GM18517 (cell line): ENCODE data around the gene HSFX1.
"Not testable (repeated sequence)": the region's sequence is repeated elsewhere in the genome, so short reads cannot be mapped to it uniquely, and the experiment has no call there.

ENCODE experiments used
- ATAC-seq: cut with Tn5 transposase; IDR thresholded peaks from one replicate; pipeline ENCODE4 v1.9.1; 2021; ENCODE audit warnings: mild to moderate bottlenecking, moderate library complexity; ENCODE audit not compliant: unreplicated experiment

The HSFX1 gene

DNA sequence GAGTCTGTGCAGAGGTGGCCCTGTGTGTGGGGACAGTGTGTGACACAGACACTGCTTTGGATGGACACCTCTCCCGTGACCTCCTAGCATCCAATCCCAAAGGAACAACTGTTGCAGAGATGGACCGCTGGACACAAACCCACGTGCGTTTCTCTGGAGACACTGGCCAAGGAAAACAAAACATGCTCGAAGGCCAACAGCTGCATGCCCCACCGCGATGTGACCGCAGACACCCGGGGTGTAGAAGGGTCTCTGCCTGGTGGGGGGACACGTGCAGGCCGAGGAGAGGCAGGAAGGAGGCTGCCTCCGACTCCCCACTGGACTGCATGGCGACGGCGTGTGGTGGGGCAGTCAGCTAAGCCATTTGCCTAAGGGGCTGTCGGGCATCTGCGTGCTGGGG is at the start of gene HSFX1:
Gene HSFX1 (plus strand): TSS at position 301 of the 400 bp plus-strand sequence. CDS start 614 bp downstream, outside the sequence.
- ATAC-seq, result not testable (repeated sequence)

DNA sequence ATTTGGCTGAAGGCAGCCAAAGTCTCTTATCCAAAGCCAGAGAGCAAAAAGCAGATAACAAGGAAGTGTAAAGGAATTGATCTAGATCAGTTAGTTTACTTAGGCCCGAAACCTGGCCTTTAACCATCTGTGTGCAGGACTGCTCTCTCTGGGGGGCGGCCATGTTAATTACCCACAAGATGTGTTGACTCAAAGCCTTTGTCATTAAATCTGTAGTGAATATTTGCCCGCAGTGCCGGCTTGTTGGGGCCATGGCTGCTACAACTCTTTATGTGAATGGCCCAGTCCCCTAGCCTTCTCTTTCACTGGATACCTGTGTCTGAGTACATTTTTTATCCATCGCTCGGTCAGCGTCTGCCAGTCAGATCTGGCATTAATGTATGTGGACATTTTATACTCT is 46.6 kb upstream of the HSFX1 start:
- not testable (repeated sequence) for ATAC-seq

- ATAC-seq, result not testable (repeated sequence)
Observed at GRCh38 chrX:149742269-149742668, 31.6 kb upstream of the HSFX1 start.

DNA sequence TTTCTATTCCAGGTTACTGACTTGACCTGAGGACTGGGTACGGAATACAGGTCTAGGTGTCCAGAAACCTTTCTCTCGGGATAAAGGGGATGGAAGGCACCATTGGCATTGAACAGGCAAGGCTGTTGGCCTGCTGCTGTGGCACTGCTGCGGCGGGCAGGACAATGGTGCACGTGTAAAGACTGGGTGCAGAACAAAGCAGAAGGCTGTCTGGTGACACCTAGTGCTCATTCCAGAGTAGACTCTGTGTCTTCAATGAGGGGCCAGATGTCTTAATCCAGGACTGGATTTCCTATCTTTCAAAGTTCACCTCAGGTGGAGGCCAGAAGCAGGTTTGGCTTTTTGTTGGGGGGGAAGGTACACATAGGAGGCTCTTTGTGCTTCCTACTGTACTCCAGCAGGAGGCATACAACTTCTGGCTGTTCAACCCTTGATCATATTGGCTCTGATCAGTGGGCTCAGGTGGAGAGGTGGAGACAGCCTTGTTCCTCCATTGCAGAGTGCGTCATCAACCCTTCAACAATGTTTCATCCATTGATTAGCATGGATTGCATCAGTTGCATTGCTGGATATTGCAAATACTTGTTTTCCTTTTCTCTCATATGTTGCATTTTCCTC is 27.4 kb upstream of the HSFX1 start:
- not testable (repeated sequence) for ATAC-seq

DNA sequence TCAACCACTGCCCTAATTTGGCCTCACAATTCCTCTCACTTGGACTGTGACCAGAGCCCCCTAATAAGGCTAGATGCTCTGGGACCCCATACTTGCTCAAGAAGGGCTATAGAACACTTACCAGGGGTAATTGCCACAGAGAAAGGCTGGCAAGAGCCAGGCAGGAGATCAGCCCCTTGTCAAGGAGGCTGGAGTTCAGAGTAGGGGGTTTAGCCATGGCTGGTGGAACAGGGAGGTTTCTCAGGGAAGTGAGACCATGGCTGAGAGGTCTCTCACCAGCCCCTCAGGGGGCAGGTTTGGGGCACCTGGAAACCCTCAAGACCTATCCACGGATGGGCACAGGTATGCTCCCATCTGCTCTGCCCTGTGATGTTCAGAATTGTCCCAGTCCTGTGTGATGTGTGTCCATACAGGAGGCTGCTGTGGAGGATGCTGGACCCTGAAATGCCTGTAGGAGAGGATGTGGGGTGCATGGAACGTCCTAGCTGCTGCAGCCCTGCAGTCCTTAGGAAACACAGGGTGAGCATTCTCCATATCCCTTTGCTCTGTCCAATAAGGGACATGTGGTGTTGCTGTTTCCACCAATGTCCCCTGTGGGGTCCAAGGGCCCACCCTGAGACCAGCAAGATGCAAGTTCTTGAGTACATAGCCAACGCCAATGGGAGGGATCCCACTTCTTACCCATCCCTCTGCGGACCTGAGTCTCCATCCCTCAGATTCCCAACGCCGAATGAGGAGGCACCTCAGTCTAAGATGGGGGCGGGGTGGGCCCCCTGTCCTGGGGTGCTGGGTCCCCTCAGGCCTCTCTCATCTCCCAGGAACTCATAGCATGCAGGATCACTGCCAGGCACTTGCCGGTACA is 16.4 kb upstream of the HSFX1 start:
- ATAC-seq, result no peak

DNA sequence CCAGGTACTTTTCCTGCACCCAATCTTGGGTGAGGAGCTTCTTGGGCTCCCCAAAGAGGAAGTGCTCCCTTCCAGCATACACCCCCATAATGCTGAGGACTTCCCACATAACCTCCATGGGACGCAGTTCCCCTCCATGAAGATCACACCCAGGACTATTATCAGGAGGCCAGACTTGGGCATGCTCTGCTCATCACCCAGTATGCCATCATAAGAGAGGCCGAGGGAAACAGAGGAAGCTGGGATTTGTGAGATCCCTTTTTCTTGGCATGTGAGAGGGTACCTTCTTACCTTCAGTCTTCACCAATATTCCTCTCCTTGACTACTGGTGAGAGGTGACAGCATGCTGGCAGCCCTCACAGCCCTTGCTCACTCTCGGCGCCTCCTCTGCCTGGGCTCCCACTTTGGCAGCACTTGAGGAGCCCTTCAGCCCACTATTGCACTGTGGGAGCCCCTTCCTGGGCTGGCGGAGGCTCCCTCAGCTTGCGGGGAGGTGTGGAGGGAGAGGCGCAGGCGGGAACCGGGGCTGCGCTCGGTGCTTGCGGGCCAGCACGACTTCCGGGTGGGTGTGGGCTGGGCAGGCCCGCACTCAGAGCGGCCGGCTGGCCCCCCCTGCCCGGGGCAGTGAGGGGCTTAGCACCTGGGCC is 15.7 kb upstream of the HSFX1 start:
- no peak for ATAC-seq

GRCh38 chrX:149758715-149759078 is 15.2 kb upstream of the HSFX1 start:
- ATAC-seq, result not testable (repeated sequence)

GRCh38 chrX:149759824-149760223 is 14.0 kb upstream of the HSFX1 start:
- ATAC-seq, result no peak

DNA sequence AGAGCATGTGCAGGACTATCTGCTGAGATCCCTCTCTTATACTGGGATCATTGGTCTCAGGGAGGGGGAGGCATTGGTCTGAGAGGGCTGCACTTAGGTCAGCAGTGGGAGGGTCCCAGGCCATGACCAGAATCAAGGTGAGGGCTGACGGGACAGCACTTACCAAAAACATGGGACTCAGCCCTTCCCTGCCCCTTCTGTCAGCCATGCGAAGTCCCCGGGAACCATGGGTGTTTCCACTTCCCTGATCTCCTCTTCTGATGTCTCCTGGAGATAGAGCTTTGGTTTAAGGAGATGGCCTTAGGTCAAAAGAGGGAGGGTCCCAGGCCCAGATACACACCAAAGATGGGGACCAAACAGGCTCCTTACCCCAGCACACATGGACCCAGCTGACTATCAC is 12.9 kb upstream of the HSFX1 start:
- no peak for ATAC-seq

DNA sequence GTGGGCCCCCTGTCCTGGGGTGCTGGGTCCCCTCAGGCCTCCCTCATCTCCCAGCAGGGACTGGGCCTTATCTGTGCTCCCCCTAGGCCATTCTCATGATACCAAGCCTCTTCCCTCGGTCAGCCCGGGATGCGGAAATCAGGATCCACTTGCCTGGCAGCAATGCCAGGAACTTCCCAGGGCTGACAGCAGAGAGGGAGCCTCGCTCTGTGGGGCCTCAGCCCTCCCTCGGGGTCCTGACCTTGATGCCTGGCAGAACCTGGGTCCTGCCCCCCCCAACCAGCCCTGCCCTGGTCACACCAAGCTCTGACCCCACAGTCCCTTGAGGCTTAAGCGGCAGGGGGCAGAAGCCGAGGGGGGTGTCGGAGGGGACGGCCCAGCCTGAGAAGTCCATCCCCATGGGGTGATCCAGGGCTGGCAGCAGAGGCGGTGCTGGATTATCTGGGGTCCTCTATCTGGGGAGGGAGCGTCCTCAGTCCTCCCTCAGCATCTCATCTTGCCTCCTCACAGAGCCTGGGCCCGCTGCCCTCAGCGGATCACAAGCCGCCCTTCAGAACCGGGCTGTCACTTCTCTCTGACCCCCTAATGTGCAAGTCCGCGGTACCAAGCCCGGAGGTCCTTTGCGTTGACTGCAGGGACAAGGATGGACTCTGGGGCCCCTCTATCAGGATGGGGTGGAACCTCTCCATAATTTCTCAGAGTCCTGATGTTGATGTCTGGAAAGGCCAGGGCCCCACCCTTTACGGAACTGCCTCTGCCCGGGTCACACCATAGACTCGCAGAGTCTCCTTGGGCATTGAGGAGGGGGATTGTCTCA is 11.8 kb upstream of the HSFX1 start:
- not testable (repeated sequence) for ATAC-seq

DNA sequence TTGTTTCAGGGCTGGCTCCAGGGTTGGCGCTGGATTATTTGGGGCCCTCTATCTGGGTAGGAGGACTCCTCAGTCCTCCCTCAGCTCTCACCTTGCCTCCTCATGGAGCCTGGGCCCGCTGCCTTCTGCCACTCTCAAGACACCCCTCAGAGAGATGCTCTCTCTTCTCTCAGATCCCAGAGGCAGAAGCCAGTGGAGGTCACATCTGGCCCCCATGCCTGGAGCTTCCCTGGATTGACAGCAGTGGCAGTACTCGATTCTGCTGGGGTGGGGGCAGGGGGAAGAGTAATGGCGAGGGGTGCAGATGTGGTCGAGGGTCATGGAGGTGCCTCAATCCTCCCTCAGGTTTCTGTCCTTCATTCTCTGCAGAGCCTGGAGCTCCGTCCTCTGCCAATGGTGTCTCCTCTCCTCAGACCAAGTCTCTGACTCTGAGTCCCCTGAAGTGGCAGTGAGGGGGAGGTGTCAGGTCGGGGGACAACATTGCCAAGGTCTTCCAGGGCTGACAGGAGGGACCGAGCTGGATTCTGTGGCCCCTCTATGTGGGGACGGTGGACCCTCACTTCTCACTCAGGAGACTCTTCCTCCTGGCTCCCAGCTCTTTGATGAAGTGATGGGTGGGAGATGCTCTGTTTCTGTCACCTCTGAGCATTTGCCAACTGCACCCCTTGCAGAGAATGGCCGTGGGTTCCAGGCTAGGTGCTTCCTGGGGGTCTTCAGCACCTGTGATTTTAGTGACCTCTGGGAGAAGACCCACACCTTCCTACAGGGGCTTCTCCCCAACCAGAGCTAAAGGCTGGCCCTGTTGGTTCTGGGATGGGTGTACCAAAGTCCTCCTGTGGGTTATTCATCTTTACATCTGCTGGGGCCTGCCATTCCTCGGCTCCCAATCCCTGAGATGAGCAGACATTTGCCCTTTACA is 10.9 kb upstream of the HSFX1 start:
- no peak for ATAC-seq

- not testable (repeated sequence) for ATAC-seq
Observed at GRCh38 chrX:149770344-149770743, 3.5 kb upstream of the HSFX1 start.

- not testable (repeated sequence) for ATAC-seq
Observed at GRCh38 chrX:149773026-149773425, 842 bp upstream of the HSFX1 start.

- not testable (repeated sequence) for ATAC-seq
Observed at GRCh38 chrX:149777999-149778398, 4.1 kb downstream of the HSFX1 start.

- ATAC-seq, result not testable (repeated sequence)
Observed at GRCh38 chrX:149781727-149782126, 7.9 kb downstream of the HSFX1 start, which contains the start of gene MAGEA9. Gene MAGEA9 (plus strand): TSS chrX:149781930. CDS start chrX:149786211, 4,281 bp downstream.

DNA sequence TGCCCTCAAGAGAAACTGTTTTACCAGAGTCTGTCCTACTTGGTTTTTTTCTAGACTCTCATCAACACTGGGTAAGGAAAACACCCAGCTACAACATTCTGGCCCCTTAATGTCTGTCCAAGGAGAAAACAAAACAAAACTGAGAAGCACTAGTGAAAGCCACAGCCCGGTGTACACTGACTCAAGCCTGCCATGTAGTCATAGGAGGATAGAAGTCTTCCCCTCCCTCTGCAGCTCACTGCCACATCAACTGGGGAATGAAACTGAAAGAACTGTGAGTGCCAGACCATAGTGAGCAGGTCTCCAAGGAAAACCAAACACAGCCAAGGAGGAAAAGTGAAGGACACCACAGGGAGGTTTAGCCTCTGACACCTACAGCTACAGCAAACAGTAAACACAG is 21.7 kb downstream of the HSFX1 start:
- peak; percentile 100 for ATAC-seq

- ATAC-seq, result no peak
Observed at GRCh38 chrX:149799095-149799714, 25.3 kb downstream of the HSFX1 start.

GRCh38 chrX:149799938-149800337 is 26.1 kb downstream of the HSFX1 start:
- no peak for ATAC-seq

DNA sequence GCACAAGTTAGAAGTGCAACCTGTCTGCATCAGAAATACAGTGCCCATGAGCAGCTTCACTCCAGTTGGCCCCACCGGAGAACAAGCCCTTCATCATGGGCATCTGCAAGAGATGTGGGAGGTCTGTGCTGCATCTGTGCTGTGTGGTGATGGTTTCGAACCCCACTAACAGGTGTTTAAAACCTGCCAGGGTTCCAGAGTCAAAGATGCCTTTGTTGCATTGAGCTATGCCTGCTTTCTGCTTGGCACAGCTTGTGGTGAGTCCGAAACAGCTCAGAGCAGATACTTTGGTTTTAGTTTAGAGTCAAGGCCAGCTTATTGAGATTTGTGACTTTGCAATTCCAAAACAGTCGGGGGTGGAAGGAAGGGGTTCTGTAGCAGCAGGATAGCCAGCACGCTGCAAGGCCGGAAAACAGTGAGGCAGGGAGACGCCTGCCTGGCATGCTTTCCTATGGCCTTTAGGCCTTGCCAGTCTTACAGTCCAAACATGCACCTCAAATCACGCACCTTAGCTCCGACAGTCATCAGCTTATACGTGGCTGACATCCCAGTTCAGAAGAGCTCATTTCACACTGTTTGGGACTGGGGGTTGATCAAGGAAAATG is 29.7 kb downstream of the HSFX1 start:
- no peak for ATAC-seq
